GM21619 (cell line): ENCODE measurements around the gene CREB5.
A peak's percentile ranks its signal among the peaks of the same experiment; 100 is the strongest.

Experiments
- ATAC-seq: cut with Tn5 transposase; IDR thresholded peaks from one replicate; pipeline ENCODE4 v1.9.1; 2021; ENCODE audit not compliant: unreplicated experiment

Gene CREB5

GRCh38 chr7:28701731-28702130, 289.4 kb downstream of the CREB5 start:
- ATAC-seq: no peak

- no peak for ATAC-seq
Observed at GRCh38 chr7:28702171-28702570, 289.9 kb downstream of the CREB5 start.

DNA sequence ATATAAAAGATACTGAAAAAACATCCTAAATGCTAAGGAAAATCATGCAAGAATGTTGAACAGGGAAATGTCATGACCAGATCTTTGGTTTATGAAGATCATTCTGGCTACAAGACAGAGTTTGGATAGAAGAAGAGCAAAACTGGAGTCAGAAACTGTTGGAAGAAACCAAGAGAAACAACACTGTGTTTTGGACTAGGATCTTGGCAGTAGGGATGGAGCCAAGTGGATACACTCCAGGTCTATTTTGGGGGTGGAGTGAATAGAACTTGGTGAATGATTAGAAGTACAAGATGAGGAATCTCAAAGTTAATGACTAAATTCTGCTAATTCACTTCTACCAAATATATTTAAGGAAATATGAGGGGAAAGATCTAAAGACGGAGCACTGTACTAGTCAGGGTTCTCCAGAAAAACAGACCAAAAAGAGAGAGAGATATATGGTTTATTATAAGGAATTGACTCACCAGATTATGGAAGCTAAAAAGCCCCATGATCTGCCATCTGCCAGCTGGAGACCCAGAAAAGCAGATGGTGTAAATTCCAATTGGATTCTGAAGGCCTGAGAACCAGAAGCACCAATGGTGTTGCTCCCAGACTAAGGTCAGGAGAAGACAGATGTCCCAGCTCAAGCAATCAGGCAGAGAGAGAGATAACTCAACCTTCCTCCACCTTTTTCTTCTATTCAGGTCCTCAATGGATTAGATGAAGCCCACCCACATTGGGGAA, 290.9 kb downstream of the CREB5 start:
- ATAC-seq: no peak

DNA sequence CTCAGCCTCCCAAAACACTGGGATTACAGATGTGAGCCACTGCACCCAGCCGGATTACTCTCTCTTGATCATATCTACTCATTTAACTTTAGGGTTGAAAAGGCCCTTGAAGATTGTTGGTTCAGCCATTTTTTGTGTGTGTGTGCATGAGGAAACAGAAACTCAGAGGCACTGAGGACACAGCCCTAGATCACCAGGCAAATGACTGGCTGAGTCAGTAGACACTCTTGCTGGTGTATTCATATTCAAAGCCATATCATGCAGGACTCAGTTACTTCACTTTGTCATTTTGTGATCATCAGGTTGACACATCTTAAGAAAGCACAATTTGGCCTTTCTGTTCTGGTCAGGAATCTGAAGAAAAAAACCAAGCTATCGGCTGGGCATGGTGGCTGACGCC, 292.4 kb downstream of the CREB5 start:
- ATAC-seq: no peak

- peak; percentile 89 for ATAC-seq
Observed at GRCh38 chr7:28705350-28705749, 293.0 kb downstream of the CREB5 start.

- ATAC-seq: no peak
Observed at GRCh38 chr7:28706584-28706983, 294.3 kb downstream of the CREB5 start.

DNA sequence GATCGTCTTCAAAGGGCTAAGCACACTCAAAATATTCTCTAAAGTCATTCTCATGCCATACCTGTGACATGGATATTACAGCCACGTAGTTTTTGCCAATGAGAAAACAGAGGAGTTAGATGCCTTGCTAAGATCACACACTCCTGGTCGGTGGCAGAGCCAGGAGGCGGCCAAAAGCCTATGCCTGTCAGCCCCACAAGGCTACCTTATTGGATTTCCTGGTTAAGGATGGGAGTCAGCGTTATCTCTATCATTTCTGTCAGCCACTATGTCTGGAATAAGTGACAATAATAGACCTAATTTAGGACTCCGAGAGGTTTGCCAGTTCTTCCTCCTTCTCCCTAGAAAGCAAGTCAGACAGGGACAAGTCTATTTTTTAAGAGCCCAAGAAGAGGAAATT, 295.0 kb downstream of the CREB5 start:
- ATAC-seq: no peak

GRCh38 chr7:28708033-28708951, 296.0 kb downstream of the CREB5 start:
- no peak for ATAC-seq

GRCh38 chr7:28709748-28710147, 297.4 kb downstream of the CREB5 start:
- no peak for ATAC-seq

DNA sequence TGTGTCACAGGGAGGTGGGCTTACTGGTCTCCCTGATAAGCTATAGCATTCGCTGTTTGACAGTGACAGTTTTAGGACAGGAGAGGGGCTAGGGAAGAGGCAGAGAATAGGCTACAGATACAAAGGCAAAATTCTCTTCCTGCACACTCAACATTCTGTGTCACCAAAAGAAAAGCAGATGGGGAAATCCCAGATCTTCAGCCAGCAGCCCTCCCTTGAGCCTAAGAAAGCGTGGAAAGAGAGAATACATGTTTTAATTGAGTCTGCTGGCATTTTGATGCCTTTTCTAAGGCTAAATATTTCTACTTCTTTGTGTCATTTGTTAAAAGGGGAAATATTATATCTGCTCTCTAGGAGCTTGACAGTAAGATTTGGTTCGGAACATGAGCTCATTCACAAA, 298.8 kb downstream of the CREB5 start:
- no peak for ATAC-seq

GRCh38 chr7:28714459-28715120, 302.3 kb downstream of the CREB5 start:
- no peak for ATAC-seq

DNA sequence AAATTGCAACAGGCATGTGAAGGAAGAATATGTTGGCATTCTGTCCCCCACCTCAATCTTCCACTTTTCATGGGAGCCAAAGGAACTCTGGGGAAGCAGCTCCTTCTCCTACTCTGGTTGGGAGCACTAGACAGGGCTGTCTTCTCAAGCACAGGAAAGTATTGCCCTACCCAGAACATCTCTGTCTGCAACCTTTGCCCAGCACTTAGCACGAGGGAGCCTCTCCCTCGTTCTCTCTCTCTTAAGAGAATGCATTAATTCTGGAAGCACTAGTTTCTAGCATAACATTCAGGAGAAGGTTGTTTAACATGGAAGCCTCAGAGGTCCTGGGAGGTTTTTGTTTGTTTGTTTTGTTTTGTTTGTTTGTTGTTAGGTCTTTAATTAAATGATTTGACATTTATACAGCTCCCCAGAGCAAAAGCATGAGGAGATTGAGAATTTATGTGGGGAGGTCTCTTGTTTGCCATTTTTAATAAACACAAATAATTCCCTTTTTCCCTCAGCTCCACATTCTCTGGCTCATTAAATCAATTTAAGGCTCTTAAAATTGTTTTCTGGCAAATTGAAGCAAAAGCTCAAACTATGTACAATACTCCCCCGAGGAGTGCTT, 305.2 kb downstream of the CREB5 start:
- ATAC-seq: no peak

GRCh38 chr7:28718055-28718481, 305.8 kb downstream of the CREB5 start:
- no peak for ATAC-seq

GRCh38 chr7:28718545-28718944, 306.2 kb downstream of the CREB5 start:
- ATAC-seq: no peak

GRCh38 chr7:28722684-28723083, 310.4 kb downstream of the CREB5 start:
- ATAC-seq: no peak

DNA sequence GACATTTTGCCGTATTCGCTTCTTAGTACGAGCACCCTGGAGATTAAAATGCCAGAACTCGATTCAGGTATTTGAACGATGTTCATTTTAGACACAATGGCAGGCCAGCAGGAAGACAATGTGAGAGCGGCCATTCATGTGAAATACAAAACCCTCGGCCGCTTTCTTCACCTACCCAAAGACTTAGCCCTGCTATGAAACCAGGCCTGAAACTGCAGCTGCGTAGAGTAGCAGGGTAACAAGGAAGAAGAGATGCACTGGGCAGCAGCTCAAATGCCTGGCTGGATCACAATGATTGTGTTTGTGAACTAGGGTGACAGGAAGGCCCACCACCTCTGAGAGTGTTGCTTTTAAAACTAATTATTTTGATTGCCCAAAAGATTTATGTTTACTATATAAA, 311.0 kb downstream of the CREB5 start:
- no peak for ATAC-seq

DNA sequence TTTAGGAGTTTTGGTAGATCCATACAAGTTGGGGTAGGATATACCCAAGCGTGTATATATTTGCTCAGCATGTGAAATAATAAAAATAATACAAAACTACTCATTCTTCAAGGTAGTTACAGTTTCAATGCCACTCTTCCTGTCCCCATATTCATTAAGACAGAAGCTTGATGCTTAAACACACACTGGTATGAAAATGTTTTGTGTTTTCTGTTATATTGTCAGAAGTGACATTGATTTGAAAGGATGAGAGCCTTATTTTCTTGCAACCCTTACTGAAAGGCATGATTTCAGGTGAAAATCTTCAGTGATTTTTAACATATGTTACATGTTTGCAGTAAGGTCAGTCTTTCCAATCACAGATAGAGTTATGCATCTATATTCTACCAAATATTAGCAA, 312.2 kb downstream of the CREB5 start:
- no peak for ATAC-seq

- no peak for ATAC-seq
Observed at GRCh38 chr7:28725045-28725642, 312.8 kb downstream of the CREB5 start.

GRCh38 chr7:28725911-28726310, 313.6 kb downstream of the CREB5 start:
- no peak for ATAC-seq

DNA sequence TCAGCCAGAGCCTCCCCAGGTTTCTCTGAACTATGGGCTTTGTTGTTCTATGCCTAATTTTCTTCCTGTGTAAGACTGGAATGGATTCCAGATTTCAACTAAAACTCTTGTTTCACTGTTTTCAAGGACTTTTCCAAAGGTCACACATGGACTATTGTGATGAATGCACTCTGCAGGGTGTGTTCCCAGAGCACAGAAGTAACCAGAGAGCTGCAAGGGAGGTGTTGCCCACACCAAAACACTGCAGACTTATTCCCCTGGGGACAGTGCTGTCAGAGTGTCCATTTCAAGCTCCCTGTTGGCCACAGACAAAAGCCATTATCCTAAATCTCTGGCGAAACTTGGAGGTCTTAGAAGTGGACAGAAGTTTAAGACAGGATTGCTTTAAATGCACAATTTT, 314.2 kb downstream of the CREB5 start:
- no peak for ATAC-seq

GRCh38 chr7:28729281-28729680, 317.0 kb downstream of the CREB5 start:
- ATAC-seq: no peak
